GM12891 (cell line): ENCODE data around the gene HORMAD2.

Experiments
- POLR2A ChIP-seq: IDR thresholded peaks from 2 replicates; pipeline ENCODE4 v1.6.1; 2011; ENCODE audit warnings: low read depth, low read length, control low read depth
- POLR2AphosphoS5 ChIP-seq: IDR thresholded peaks from 2 replicates; pipeline ENCODE4 v1.6.1; 2011; ENCODE audit warnings: low read depth, low read length, control low read depth

- no peak for TF ChIP-seq POLR2A
- no peak for TF ChIP-seq POLR2AphosphoS5
These were observed 96.2 kb downstream of the HORMAD2 start for GRCh38 chr22:30176431-30176830.
